Gastrocnemius medialis (tissue), 4 donors: ENCODE results near the gene F8A3. TPM values are rescaled to one million over a fixed set of nuclear protein-coding genes. Genes with fewer than 3 reads are reported as not detected.
"Not testable (repeated sequence)": the region's sequence is repeated elsewhere in the genome, so short reads cannot be mapped to it uniquely, and the experiment has no call there.

Experiments used
- ATAC-seq, 2 donors: fragments of 150-250 bp; one replicate each; pipeline ENCODE4 v1.9.1; 2016
- DNase-seq, 2 donors: peaks; one replicate each; pipeline ENCODE4 v3.0.0-alpha.2; 2019
- H3K27ac ChIP-seq, 4 donors: fragments of 200-600 bp; sonication (generic); 1 replicate in 1 of 4; 2 replicates in 3 of 4; pipeline ENCODE4 v1.5.1; 2016 to 2018; ENCODE audit warnings: mild to moderate bottlenecking in 2 of 4, moderate library complexity in 1 of 4
- H3K27me3 ChIP-seq, 3 donors: fragments of 200-600 bp; sonication (generic) in 2 of 3; 1 replicate in 1 of 3; 2 replicates in 2 of 3; pipeline versions ENCODE4 v1.5.1 to v1.6.0; 2016 to 2019; ENCODE audit warnings: mild to moderate bottlenecking in 1 of 3, moderate library complexity in 1 of 3
- H3K36me3 ChIP-seq, 2 donors: fragments of 200-600 bp; sonication (generic) in 1 of 2; one replicate each; pipeline ENCODE4 v1.5.1; 2017 to 2018
- H3K4me1 ChIP-seq, 2 donors: fragments of 200-600 bp; sonication (generic) in 1 of 2; one replicate each; pipeline ENCODE4 v1.5.1; 2016 to 2017; ENCODE audit warnings: mild to moderate bottlenecking in 2 of 2
- H3K4me3 ChIP-seq, 4 donors: fragments of 200-600 bp; sonication (generic) in 3 of 4; 1 replicate in 1 of 4; 2 replicates in 3 of 4; pipeline ENCODE4 v1.5.1; 2016 to 2019; ENCODE audit warnings: mild to moderate bottlenecking in 2 of 4
- H3K9me3 ChIP-seq, 3 donors: fragments of 200-600 bp; sonication (generic) in 2 of 3; 1 replicate in 1 of 3; 2 replicates in 2 of 3; pipeline ENCODE4 v1.5.1; 2016 to 2019
- POLR2A ChIP-seq, 2 donors: fragments of 450-650 bp; IDR thresholded peaks; one replicate each; pipeline ENCODE4 v1.6.1; 2017; ENCODE audit warnings: antibody characterized with exemption in 2 of 2, mild to moderate bottlenecking in 2 of 2, moderate library complexity in 2 of 2
- in situ Hi-C, 4 donors: fragments of 200-750 bp; cut with MboI; loops; one replicate each; pipeline versions ENCODE4 v1.15.0 to v1.8.0; 2017; ENCODE audit warnings: low sequenced_read_pairs in 4 of 4
- intact Hi-C: fragments of 100-400 bp; cut with DNase I; formaldehyde crosslinking; loops from one replicate; pipeline ENCODE4 v1.15.1; 2023; ENCODE audit warnings: low total_unique reads
- total RNA-seq, 4 donors: library from RNA; depleted of rRNA; stranded (reverse); fragments of >200 nt; gene quantifications; one replicate each; pipeline versions ENCODE4 v1.1.0 to v1.2.3, GENCODE V29; 2016
- TF ChIP-seq, protein P1 (sequence below), 5 experiments: fragments of 450-650 bp in 3 of 5; fragments of 200-600 bp in 2 of 5; sonication (generic) in 2 of 5; IDR thresholded peaks in 4 of 5; conservative IDR thresholded peaks in 1 of 5; 1 replicate in 4 of 5; 2 replicates in 1 of 5; pipeline ENCODE4 v1.5.1; 2016 to 2019; ENCODE audit warnings: antibody characterized with exemption in 5 of 5, mild to moderate bottlenecking in 3 of 5, moderate library complexity in 3 of 5

The F8A3 gene
- 10 to 100 TPM in 2 of 4 donors, 1 to 10 TPM in 2; 6.8 to 15.5 (median 11.9) TPM for total RNA-seq

DNA sequence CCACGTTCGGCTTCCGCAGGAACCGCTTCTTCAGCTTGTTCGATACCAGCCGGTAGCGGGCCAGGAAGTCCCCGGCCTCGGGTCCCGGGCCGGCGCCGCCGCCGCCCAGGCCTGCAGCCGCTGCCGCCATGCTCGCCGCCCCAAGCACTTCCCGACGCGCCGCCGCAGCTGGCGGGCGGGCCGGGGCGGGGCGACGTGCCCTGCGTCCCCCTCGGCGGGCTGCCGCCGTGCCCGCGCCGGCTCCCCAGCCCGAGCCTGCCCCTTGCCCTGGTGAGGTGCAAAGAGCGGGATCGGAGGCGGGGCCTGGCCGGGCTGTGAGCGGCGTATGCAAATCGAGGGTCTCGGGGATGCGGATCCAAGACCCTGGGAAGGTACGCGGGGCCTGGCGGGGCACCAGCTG, at the start of gene F8A3:
Gene F8A3, minus strand, starts transcription at position 150 of the 400 bp plus-strand sequence. Its CDS starts 20 bp downstream, at position 130.
- DNase-seq, H3K9me3 ChIP-seq, H3K36me3 ChIP-seq, H3K27ac ChIP-seq, intact Hi-C loops, H3K4me1 ChIP-seq, H3K27me3 ChIP-seq, H3K4me3 ChIP-seq, in situ Hi-C loops: not testable (repeated sequence)
- ATAC-seq = peak; percentile 78 to 82

DNA sequence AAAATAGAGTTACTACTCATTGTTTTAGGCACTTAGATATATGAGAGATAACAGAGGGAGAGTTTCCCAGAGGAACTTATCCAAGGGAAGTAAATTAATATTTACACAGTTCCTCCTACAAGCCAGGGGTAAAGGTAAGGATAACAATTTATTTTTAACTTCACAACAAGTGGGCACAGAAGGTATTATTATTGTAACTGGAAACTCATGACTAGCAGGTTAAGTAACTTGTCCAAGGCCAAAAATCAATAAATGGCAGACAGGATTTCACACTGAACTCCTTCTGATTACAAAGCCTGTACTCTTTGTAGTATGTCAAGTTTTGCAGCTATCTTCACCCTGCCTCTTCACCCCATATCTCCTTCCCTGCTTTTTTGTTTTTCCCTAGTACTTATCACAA, 46.9 kb upstream of the F8A3 start:
- Histone ChIP-seq H3K36me3 (no peaks in the 10 kb centered on the region), H3K27ac (no peak overlapping the region), H3K9me3 (no peaks in the 10 kb centered on the region), H3K4me3 (no peak overlapping the region), H3K4me1 (peaks cover 0 to 3% of the 10 kb centered on the region in 2 donors), H3K27me3 (no peaks in the 10 kb centered on the region)
- ATAC-seq = no peak
- in situ Hi-C loops = no loop called here
- no peak for DNase-seq
- intact Hi-C loops = no loop called here
- TF ChIP-seq, protein P1, sequence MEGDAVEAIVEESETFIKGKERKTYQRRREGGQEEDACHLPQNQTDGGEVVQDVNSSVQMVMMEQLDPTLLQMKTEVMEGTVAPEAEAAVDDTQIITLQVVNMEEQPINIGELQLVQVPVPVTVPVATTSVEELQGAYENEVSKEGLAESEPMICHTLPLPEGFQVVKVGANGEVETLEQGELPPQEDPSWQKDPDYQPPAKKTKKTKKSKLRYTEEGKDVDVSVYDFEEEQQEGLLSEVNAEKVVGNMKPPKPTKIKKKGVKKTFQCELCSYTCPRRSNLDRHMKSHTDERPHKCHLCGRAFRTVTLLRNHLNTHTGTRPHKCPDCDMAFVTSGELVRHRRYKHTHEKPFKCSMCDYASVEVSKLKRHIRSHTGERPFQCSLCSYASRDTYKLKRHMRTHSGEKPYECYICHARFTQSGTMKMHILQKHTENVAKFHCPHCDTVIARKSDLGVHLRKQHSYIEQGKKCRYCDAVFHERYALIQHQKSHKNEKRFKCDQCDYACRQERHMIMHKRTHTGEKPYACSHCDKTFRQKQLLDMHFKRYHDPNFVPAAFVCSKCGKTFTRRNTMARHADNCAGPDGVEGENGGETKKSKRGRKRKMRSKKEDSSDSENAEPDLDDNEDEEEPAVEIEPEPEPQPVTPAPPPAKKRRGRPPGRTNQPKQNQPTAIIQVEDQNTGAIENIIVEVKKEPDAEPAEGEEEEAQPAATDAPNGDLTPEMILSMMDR (IDR thresholded peaks at IDR 0.05 in 4 of 5, conservative IDR thresholded peaks at IDR 0.05 in 1 of 5) = no peak
- TF ChIP-seq POLR2A (IDR thresholded peaks at IDR 0.05) = no peak

DNA sequence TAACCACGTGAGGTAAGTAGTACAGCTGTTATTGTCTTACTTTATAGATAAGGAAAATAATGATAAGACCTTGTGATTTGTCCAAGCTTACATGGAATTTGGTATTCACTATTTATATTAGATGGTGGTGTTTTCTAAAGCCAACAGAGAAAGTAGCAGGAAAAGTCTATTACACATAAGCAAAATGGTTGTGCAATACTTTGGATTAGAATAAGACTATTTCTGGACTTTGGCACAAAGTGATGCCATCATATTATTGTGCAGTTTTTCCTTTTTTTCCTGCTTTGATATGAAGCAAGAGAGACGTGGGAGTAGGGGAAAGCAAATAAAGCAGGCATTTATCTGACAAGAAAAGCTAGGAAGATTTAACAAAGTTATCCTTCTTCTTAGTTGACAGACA, 36.7 kb upstream of the F8A3 start:
- H3K4me1 ChIP-seq, in situ Hi-C loops, ATAC-seq, DNase-seq, H3K36me3 ChIP-seq, H3K4me3 ChIP-seq, intact Hi-C loops, H3K27ac ChIP-seq, H3K27me3 ChIP-seq, H3K9me3 ChIP-seq: not testable (repeated sequence)

DNA sequence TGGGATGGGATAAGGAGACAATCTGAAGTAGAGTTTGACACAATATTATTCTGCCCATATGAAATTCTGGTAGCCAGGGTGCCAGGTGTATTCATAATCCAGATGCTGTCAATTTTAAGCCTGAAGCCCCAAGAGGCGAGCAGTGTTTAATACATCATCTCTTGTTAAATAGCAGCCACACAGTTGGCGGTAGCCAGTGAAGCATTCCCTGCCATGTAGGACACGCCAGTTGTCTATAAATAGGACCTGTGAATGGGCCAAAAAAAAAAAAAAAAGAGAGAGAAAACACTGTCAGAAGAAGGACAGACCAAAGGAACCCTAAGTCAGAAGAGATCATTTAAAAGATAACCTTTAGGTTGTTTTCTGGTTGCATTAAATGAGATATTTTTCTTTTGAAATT, 33.0 kb upstream of the F8A3 start:
- H3K9me3 ChIP-seq, H3K27me3 ChIP-seq, DNase-seq, H3K4me3 ChIP-seq, H3K4me1 ChIP-seq, intact Hi-C loops, in situ Hi-C loops, H3K27ac ChIP-seq, H3K36me3 ChIP-seq: not testable (repeated sequence)
- peak in 1 of 2 donors; percentile 44 for ATAC-seq

DNA sequence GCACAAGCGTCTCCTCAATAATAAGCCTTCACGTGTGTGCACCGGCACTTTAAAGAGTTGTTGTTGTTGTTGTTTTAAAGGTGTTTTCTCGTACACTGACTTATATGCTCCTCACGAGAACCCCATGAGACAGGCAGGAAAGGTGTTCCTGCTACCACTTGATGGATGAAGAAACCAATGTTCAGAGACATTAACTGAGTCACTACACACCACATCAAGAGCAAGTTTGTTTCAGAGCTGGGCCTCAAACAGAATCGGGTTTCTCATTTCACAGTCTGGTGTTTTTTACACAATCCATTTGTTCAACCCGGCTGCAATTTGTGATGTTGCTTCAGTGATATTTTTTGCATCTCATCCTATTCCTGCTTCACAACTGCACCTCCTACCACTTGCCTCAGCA, 18.7 kb upstream of the F8A3 start:
- H3K4me1 ChIP-seq, intact Hi-C loops, H3K27me3 ChIP-seq, H3K9me3 ChIP-seq, H3K36me3 ChIP-seq, ATAC-seq, in situ Hi-C loops, DNase-seq, H3K27ac ChIP-seq, H3K4me3 ChIP-seq: not testable (repeated sequence)

DNA sequence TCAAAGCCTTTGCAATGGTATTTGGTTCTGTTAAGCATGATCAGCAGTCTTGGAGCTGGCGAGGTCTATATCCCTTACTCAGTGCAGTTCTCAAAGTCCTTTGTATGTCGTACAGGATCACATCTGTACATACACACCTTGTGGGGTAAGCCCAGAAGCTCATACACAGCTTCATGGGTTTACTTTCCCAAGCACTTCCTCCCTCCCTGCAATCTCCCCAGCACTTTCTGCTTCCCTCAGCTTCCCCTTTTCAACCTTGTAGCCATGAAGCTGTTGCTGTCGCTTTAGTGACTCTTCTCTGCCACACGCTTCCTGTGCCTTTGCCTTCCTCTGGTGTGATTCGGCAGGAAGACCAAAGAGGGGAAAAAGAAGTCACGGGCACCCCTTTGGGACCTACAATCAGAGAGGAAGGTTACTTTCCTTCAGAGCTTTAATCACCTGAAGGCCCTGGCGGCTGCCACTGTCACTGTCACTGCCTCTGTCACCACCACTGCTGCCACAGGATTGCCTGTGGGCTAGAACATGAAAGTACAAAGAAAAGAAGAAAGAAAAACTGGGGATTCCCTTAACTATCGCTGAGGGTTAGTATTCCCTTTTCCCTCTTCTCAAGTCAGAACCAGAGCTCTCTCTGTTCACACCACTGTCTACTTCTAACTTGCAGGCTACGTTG, 8.0 kb upstream of the F8A3 start:
- H3K4me1 ChIP-seq, H3K36me3 ChIP-seq, H3K27me3 ChIP-seq, DNase-seq, ATAC-seq, H3K9me3 ChIP-seq, H3K4me3 ChIP-seq, intact Hi-C loops, in situ Hi-C loops, H3K27ac ChIP-seq: not testable (repeated sequence)

DNA sequence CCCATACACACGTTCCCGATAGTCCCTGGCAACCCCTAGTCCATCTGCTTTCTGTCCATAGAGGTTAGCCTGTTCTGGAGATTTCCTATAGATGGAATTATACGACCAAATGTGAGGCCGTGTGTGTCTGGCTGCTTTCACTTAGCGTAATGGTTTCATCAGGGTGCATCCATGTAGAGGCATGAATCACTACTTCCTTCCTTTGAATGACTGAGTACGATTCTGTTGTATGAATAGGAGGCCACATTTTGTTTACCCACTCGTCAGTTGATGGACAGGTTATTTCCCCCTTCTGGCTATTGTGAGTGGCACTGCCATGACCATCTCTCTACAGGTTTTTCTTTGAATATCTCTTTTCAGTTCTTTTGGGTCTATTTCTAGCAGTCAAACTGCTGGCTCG, 2.1 kb upstream of the F8A3 start:
- in situ Hi-C loops = not testable (repeated sequence)

DNA sequence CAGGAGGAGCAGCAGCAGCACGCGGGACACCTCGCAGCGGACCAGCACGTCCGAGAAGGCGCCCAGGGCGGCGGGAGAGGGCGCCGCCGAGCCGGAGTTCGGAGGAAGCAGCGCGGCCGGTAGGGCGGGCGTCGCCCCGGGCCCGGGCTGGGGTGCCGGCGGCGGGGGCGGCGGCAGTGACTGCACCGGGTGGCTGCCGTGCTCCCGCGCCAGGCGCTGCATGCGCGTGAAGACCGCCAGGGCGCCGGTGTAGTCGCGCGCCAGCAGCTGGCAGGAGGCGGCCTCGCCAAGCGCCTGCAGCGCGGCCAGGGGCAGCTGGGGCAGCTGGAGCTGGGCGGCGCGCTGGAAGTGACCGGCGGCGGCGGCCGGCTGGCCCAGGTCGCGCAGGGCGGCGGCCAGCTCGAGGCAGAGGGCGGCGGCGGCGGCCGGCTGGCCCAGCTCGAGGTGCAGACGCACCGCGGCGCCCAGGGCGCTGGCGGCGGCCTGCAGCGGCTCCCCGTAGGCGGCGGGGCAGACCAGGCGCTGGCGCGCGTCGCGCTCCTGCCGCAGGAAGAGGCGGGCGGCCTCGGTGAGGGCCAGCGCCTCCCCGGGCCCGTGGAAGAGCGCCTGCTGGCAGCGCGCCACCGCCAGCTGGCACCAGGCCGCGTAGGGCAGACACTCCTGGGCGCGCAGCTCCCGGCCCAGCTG, 516 bp downstream of the F8A3 start:
- peak; percentile 84 to 92 for ATAC-seq
- DNase-seq, in situ Hi-C loops, H3K36me3 ChIP-seq, H3K27me3 ChIP-seq, H3K9me3 ChIP-seq, H3K4me3 ChIP-seq, intact Hi-C loops, H3K27ac ChIP-seq, H3K4me1 ChIP-seq: not testable (repeated sequence)

More for the DNA sequence above, 2.1 kb upstream of the F8A3 start:
- H3K4me1 ChIP-seq, H3K36me3 ChIP-seq, H3K27me3 ChIP-seq, H3K9me3 ChIP-seq, H3K27ac ChIP-seq, intact Hi-C loops, H3K4me3 ChIP-seq, DNase-seq, ATAC-seq: not testable (repeated sequence)
